Measurements from ENCODE around the gene DHX34. TPM values are rescaled to one million over a fixed set of nuclear protein-coding genes. Genes with fewer than 3 reads are reported as not detected.
A peak's percentile ranks its signal among the peaks of the same experiment; 100 is the strongest.

The DHX34 gene
- polyA plus RNA-seq, 1 of the 3 experiments (the other 2 are of a cell fraction), result 16.4 TPM

- Histone ChIP-seq H4K20me1 (ENCODE audit: insufficient read depth) (peaks cover 9% of the 10 kb centered on the region), H3K27ac (ENCODE audit: low read depth in 2 of 2, low read length in 1 of 2) (no peak overlapping the region), H3K9ac (0 out of 2 replicates have a peak overlapping the region, but pooled peaks have one; percentile 21), H3K9me3 (no peaks in the 10 kb centered on the region), H2AFZ (ENCODE audit: low read depth) (peak overlapping the region; percentile 41; the same call in 1 of the 2 replicates), H3K4me3 (ENCODE audit: low read depth in 2 of 2, low read length in 1 of 2) (no peak overlapping the region), H3F3A (replicated peaks; ENCODE audit: insufficient read depth) (peaks cover 14% of the 10 kb centered on the region), H3K4me2 (peak overlapping the region; percentile 73), H3K27me3 (ENCODE audit: insufficient read depth) (no peaks in the 10 kb centered on the region), H3K9me2 (no peaks in the 10 kb centered on the region), H3K4me1 (ENCODE audit: control insufficient read depth in 1 of 2, insufficient read depth in 2 of 2, low read depth in 1 of 2, low read length in 1 of 2) (peaks cover 26 to 36% of the 10 kb centered on the region in 2 experiments; a peak in 3 of 4 replicates), H3K79me2 (ENCODE audit: insufficient read depth) (peaks cover 14% of the 10 kb centered on the region), H3K36me3 (replicated peaks in 1 of 2; ENCODE audit: control insufficient read depth in 1 of 2, insufficient read depth in 2 of 2, low read length in 1 of 2) (no peaks in the 10 kb centered on the region)
- DNase-seq, result no peak
- TF ChIP-seq RFX5 (IDR thresholded peaks at IDR 0.05; ENCODE audit: low read length) (no peak), GABPA (IDR thresholded peaks at IDR 0.05; ENCODE audit: low read depth) (no peak), FOXM1 (IDR thresholded peaks at IDR 0.05; ENCODE audit: low read depth) (no peak), USF1 (IDR thresholded peaks at IDR 0.05; ENCODE audit: borderline replicate concordance, low read depth) (no peak), USF2 (IDR thresholded peaks at IDR 0.05; ENCODE audit: borderline replicate concordance, low read depth, low read length) (no peak), GATA2 (CRISPR knock-in tag; IDR thresholded peaks at IDR 0.05) (no peak), ELF1 (IDR thresholded peaks at IDR 0.05) (no peak), SMC3 (IDR thresholded peaks at IDR 0.05; ENCODE audit: low read depth, low read length) (no peak), ZBTB33 (IDR thresholded peaks at IDR 0.05; ENCODE audit: borderline replicate concordance, low read depth) (no peak)
- WGBS (ENCODE audit: low lambda C conversion rate), result 56% methylated on average over 1 of the region's 1 CpG
- ChIA-PET POLR2A (no interaction called here), CTCF (no interaction called here)
Observed at GRCh38 chr19:47422417-47423163, 73.5 kb downstream of the DHX34 start.

- Histone ChIP-seq H2AFZ (ENCODE audit: low read depth) (no peak overlapping the region), H3K4me3 (ENCODE audit: low read depth in 2 of 2, low read length in 1 of 2) (no peak overlapping the region), H3K27me3 (ENCODE audit: insufficient read depth) (no peaks in the 10 kb centered on the region), H3K27ac (ENCODE audit: low read depth in 2 of 2, low read length in 1 of 2) (no peak overlapping the region), H3K9ac (no peak overlapping the region), H3K4me2 (no peak overlapping the region), H3K36me3 (replicated peaks in 1 of 2; ENCODE audit: control insufficient read depth in 1 of 2, insufficient read depth in 2 of 2, low read length in 1 of 2) (no peaks in the 10 kb centered on the region), H3K9me2 (no peaks in the 10 kb centered on the region), H4K20me1 (ENCODE audit: insufficient read depth) (peaks cover 2% of the 10 kb centered on the region; the same call in 1 of the 2 replicates), H3K4me1 (ENCODE audit: control insufficient read depth in 1 of 2, insufficient read depth in 2 of 2, low read depth in 1 of 2, low read length in 1 of 2) (peaks cover 23 to 32% of the 10 kb centered on the region in 2 experiments; a peak in 3 of 4 replicates), H3K9me3 (no peaks in the 10 kb centered on the region), H3K79me2 (ENCODE audit: insufficient read depth) (peaks cover 7% of the 10 kb centered on the region; the same call in 1 of the 2 replicates), H3F3A (replicated peaks; ENCODE audit: insufficient read depth) (peaks cover 17% of the 10 kb centered on the region)
- DNase-seq, result no peak
- ChIA-PET POLR2A (no interaction called here), CTCF (no interaction called here)
- TF ChIP-seq GATA2 (CRISPR knock-in tag; IDR thresholded peaks at IDR 0.05) (no peak), IRF3 (IDR thresholded peaks at IDR 0.05; ENCODE audit: low read depth, low read length) (no peak), SMC3 (IDR thresholded peaks at IDR 0.05; ENCODE audit: low read depth, low read length) (no peak), PBX3 (IDR thresholded peaks at IDR 0.05) (no peak), FOXM1 (IDR thresholded peaks at IDR 0.05; ENCODE audit: low read depth) (no peak), ZBTB33 (IDR thresholded peaks at IDR 0.05; ENCODE audit: borderline replicate concordance, low read depth) (no peak), EZH2phosphoT487 (IDR thresholded peaks at IDR 0.05; ENCODE audit: borderline replicate concordance, low read depth) (no peak), CHD2 (IDR thresholded peaks at IDR 0.05; ENCODE audit: low read length, partially characterized antibody) (no peak), TEAD4 (IDR thresholded peaks at IDR 0.05; ENCODE audit: borderline replicate concordance, insufficient read depth) (no peak)
- WGBS (ENCODE audit: low lambda C conversion rate), result 80% methylated on average over 19 of the region's 19 CpGs
Observed at GRCh38 chr19:47423203-47423882, 74.2 kb downstream of the DHX34 start.
